Activated T-helper 9 cell treated with anti-CD3 and anti-CD28 coated beads, Interleukin-2, amount 50 U/mL, for 16 hours (primary cell): ENCODE data around the gene TCERG1L.

Experiments
- DNase-seq: peaks from one replicate; pipeline ENCODE4 v3.0.0-alpha.2; 2020; ENCODE audit warnings: low read depth

Gene TCERG1L

GRCh38 chr10:131207176-131207575 is 104.3 kb downstream of the TCERG1L start:
- no peak for DNase-seq

- DNase-seq = no peak
These were observed 105.2 kb downstream of the TCERG1L start for GRCh38 chr10:131206111-131206995.

GRCh38 chr10:131205556-131205955 is 106.0 kb downstream of the TCERG1L start:
- DNase-seq = no peak

GRCh38 chr10:131204406-131205152 is 106.9 kb downstream of the TCERG1L start:
- no peak for DNase-seq

- no peak for DNase-seq
These were observed 107.8 kb downstream of the TCERG1L start for GRCh38 chr10:131203456-131204357.

GRCh38 chr10:131202990-131203389 is 108.5 kb downstream of the TCERG1L start:
- no peak for DNase-seq

GRCh38 chr10:131201741-131202515 is 109.6 kb downstream of the TCERG1L start:
- DNase-seq = no peak

GRCh38 chr10:131200856-131201470 is 110.6 kb downstream of the TCERG1L start:
- no peak for DNase-seq

- DNase-seq = no peak
These were observed 111.9 kb downstream of the TCERG1L start for GRCh38 chr10:131199646-131200045.

GRCh38 chr10:131198843-131199242 is 112.7 kb downstream of the TCERG1L start:
- DNase-seq = no peak

- no peak for DNase-seq
These were observed 113.1 kb downstream of the TCERG1L start for GRCh38 chr10:131198401-131198800.

- no peak for DNase-seq
These were observed 115.2 kb downstream of the TCERG1L start for GRCh38 chr10:131196176-131196885.

- DNase-seq = no peak
These were observed 115.9 kb downstream of the TCERG1L start for GRCh38 chr10:131195558-131196159.

- DNase-seq = no peak
These were observed 116.4 kb downstream of the TCERG1L start for GRCh38 chr10:131195116-131195515.

GRCh38 chr10:131193923-131194322 is 117.6 kb downstream of the TCERG1L start:
- DNase-seq = no peak

GRCh38 chr10:131188494-131188893 is 123.0 kb downstream of the TCERG1L start:
- no peak for DNase-seq

- DNase-seq = no peak
These were observed 123.6 kb downstream of the TCERG1L start for GRCh38 chr10:131187926-131188325.

- no peak for DNase-seq
These were observed 124.2 kb downstream of the TCERG1L start for GRCh38 chr10:131187274-131187673.

- no peak for DNase-seq
These were observed 124.8 kb downstream of the TCERG1L start for GRCh38 chr10:131186547-131187253.
